ENCODE measurements around the gene ST8SIA4.

DNA sequence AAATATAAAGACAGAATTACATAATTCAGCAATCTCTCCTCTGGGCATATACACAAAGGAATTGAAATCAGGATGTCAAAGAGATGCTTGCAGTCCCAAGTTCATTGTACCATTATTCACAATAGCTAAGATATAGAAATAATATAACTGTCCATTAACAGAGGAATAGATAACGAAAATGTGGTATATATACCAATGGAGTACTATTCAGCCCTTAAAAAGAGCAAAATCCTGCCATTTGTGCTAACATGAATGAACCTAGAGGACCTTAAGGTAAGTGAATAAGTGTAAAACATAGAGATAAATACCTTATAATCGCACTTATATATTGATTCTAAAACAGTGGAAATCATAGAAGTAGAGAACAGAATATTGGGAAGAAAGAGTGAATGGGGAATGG lies 7.0 kb downstream of the ST8SIA4 start:
- TF ChIP-seq POLR2A (IDR thresholded peaks at IDR 0.05; ENCODE audit: low read depth, low read length) (no peak), TAF1 (IDR thresholded peaks at IDR 0.05; ENCODE audit: borderline replicate concordance, low read depth, low read length) (no peak)
